ENCODE measurements around the gene RTN4RL2.

Gene RTN4RL2

DNA sequence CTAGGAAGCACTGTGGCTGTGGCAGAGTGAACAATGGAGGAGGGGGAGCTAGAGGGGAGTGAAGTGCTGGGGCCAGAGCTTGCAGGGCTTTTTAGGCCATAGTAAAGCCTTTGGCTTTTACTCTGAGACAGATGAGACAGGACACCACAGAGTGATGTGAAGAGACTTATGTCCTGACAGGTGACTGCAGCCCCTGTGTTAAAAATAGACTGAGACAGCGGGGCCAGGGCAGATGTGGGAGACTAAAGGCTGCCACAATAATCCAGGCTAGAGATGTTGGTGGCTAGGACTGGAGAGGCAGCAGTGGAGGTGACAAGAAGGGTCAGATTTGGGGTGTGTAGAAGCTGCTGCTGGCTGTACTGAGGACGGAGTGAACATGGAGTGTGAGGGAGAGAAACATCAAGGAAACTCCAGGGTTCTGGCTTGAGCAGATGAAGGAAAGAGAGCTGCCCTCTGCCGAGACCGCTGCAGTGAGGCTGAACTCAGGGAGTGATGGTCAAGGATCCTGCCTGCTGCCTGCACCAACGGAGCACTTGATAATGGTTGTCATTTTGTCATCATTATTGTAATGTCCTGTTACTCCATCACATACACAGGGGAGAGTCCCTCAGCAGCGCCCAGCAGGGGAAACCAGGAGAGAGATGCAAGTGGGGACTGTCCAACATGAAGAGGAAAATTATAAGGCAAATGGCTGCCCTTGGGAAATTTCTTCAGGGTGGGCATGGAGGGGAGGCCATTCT, 27.8 kb downstream of the RTN4RL2 start:
- TF ChIP-seq, protein P1, sequence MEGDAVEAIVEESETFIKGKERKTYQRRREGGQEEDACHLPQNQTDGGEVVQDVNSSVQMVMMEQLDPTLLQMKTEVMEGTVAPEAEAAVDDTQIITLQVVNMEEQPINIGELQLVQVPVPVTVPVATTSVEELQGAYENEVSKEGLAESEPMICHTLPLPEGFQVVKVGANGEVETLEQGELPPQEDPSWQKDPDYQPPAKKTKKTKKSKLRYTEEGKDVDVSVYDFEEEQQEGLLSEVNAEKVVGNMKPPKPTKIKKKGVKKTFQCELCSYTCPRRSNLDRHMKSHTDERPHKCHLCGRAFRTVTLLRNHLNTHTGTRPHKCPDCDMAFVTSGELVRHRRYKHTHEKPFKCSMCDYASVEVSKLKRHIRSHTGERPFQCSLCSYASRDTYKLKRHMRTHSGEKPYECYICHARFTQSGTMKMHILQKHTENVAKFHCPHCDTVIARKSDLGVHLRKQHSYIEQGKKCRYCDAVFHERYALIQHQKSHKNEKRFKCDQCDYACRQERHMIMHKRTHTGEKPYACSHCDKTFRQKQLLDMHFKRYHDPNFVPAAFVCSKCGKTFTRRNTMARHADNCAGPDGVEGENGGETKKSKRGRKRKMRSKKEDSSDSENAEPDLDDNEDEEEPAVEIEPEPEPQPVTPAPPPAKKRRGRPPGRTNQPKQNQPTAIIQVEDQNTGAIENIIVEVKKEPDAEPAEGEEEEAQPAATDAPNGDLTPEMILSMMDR (IDR thresholded peaks at IDR 0.05; ENCODE audit: poor library complexity, severe bottlenecking): no peak
- Histone ChIP-seq H3K9me3 (ENCODE audit: severe bottlenecking) (no peaks in the 10 kb centered on the region), H3K27me3 (ENCODE audit: insufficient read depth, poor library complexity, severe bottlenecking) (peaks cover 8% of the 10 kb centered on the region), H3K27ac (ENCODE audit: poor library complexity, severe bottlenecking) (no peak overlapping the region), H3K4me1 (ENCODE audit: insufficient read depth, poor library complexity, severe bottlenecking) (no peaks in the 10 kb centered on the region), H3K36me3 (ENCODE audit: low read depth) (no peaks in the 10 kb centered on the region), H3K4me3 (ENCODE audit: severe bottlenecking) (no peak overlapping the region)
- no peak for ATAC-seq (ENCODE audit: low read depth)
- no peak for DNase-seq (ENCODE audit: low spot score)

DNA sequence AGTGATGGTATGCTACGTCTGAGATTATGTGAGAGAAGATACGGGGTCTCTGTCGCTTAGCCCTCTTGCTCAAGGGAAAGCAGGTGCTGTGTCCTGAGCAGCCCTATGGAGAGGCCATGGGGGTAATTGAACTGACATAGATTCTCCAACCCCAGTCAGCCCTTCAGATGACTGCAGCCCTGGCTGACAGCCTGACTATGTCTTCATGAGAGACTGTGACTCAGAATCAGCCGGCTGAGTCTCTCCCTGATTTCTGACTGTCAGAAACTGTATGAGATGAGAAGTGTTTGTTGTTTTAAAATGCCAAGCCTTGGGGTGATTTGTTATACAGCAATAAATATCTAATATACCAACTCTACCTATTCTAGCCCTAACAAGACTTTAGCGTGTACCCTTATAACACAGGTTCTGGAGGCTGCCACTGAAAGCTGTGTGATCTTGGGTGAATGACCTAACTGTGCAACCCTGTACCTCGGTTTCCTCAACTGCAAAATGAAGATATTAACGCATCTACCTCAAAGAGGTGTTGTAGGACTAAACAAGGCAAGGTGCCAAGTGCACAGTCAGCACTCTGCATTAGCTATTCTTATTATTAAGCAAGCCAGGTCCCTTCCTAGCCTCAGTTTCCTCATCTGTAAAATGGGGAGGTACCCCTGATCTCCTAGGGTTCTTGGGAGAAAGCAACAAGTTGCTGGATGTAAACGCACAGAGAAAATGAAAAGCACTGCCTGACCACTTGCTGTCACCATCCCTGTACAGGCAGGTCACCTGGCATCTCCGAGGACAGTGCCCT, 30.3 kb downstream of the RTN4RL2 start:
- H3K4me1 ChIP-seq (ENCODE audit: insufficient read depth, poor library complexity, severe bottlenecking): no peaks in the 10 kb centered on the region
- no peaks in the 10 kb centered on the region for H3K9me3 ChIP-seq (ENCODE audit: severe bottlenecking)
- no peak overlapping the region for H3K4me3 ChIP-seq (ENCODE audit: severe bottlenecking)
- H3K27me3 ChIP-seq (ENCODE audit: insufficient read depth, poor library complexity, severe bottlenecking): no peaks in the 10 kb centered on the region
- ATAC-seq (ENCODE audit: low read depth) (peak; percentile 52; the same call in 1 of the 3 replicates), DNase-seq (ENCODE audit: low spot score) (no peak)
- TF ChIP-seq, protein P1 (IDR thresholded peaks at IDR 0.05; ENCODE audit: poor library complexity, severe bottlenecking): no peak
- H3K36me3 ChIP-seq (ENCODE audit: low read depth): no peaks in the 10 kb centered on the region
- H3K27ac ChIP-seq (ENCODE audit: poor library complexity, severe bottlenecking): no peak overlapping the region

DNA sequence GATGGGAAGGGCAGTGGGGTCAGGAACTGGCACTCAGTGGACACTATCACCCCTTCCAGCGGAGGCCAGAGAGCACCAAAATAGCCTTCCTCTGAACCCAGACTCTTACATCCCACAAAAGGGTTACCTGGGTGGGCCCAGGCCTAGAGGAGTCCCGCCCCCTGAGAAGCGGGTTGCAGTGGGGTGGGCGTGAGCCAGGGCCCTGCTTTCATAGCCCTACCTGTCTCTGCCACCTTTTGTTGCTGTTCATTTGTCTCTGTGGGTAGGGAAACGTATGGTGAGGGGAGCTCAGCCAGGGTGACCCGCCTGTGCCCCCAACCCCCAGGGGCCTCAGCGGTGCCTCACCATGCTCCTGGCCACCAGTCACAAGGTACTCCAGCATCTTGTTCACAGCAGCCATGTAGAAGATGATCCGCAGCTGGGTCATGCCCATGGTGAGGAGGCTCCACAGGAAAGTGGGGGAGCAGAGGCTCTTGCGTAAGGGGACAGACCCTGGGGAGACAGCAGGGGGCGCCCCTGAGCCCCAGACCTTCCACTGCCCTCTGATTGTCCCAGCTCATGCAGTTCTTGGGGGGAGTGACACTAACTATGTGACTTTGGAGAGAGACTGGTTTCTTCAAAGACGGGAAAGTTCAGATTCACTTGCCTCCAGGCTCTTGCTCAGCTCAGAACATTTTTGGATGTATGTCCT, 31.2 kb downstream of the RTN4RL2 start:
- no peaks in the 10 kb centered on the region for H3K9me3 ChIP-seq (ENCODE audit: severe bottlenecking)
- H3K4me1 ChIP-seq (ENCODE audit: insufficient read depth, poor library complexity, severe bottlenecking): no peaks in the 10 kb centered on the region
- H3K27ac ChIP-seq (ENCODE audit: poor library complexity, severe bottlenecking): no peak overlapping the region
- ATAC-seq (ENCODE audit: low read depth): no peak
- TF ChIP-seq, protein P1 (IDR thresholded peaks at IDR 0.05; ENCODE audit: poor library complexity, severe bottlenecking): peak; percentile 28
- DNase-seq (ENCODE audit: low spot score): no peak
- H3K4me3 ChIP-seq (ENCODE audit: severe bottlenecking): no peak overlapping the region
- no peaks in the 10 kb centered on the region for H3K36me3 ChIP-seq (ENCODE audit: low read depth)
- no peaks in the 10 kb centered on the region for H3K27me3 ChIP-seq (ENCODE audit: insufficient read depth, poor library complexity, severe bottlenecking)

DNA sequence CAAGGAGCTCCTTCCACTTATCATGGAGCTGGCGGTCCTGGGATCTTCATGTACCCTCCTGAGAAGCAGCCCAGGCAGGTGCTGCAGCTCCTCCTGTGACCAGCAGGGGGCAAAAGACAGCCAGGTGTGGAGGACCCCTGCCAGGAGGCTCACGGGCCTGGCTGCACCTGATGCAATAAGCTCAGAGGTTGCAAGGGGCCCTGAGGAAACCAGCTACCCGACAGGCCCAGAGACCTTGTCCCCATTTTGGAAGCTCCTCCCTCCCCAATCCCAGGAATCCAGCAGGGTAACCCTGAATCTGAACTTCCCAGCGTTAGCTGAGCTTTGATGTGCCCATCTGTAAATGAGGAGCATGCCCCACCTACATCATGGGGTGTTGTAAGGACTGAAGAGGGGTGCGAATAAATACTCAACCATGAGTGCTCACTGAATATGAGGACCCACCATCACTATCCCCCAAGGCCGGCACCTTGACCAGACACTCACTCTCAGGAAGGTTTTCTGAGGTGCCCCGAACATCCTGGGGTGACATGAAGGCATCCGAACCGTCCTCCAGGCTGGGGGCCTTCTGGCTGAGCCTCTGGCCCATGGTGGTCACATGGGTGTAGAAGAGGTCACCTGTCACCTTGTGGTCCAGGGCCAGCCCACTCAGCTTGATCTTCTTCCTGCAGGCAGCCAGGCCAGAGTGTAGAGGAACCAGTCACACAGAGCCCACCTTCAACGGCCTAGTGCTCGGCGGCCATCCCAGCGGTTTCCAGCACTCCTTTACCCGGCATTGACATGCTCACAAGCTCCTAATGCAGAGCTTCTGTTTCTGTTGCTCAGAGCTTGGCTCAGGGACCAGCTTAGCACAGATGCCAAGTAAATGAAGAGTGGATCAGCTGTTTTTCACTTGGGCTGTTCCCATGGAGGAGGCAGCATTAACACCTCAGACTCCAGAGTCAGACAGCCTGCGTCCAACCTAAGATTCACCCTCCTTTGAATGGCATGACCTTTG, 33.5 kb downstream of the RTN4RL2 start:
- Histone ChIP-seq H3K27me3 (ENCODE audit: insufficient read depth, poor library complexity, severe bottlenecking) (no peaks in the 10 kb centered on the region), H3K4me3 (ENCODE audit: severe bottlenecking) (no peak overlapping the region), H3K27ac (ENCODE audit: poor library complexity, severe bottlenecking) (no peak overlapping the region), H3K36me3 (ENCODE audit: low read depth) (no peaks in the 10 kb centered on the region), H3K4me1 (ENCODE audit: insufficient read depth, poor library complexity, severe bottlenecking) (no peaks in the 10 kb centered on the region), H3K9me3 (ENCODE audit: severe bottlenecking) (no peaks in the 10 kb centered on the region)
- ATAC-seq (ENCODE audit: low read depth) (peak; percentile 80), DNase-seq (ENCODE audit: low spot score) (no peak)
- TF ChIP-seq, protein P1 (IDR thresholded peaks at IDR 0.05; ENCODE audit: poor library complexity, severe bottlenecking): peak; percentile 84

Data from RWPE2 (cell line).